GM11168 (cell line): ENCODE measurements around the gene APOBEC3C.
"Not testable (repeated sequence)": the region's sequence is repeated elsewhere in the genome, so short reads cannot be mapped to it uniquely, and the experiment has no call there.

Experiments
- in situ Hi-C: fragments of 300-500 bp; cut with MboI; formaldehyde crosslinking; loops from one replicate; pipeline ENCODE4 v1.12.0; 2022; ENCODE audit warnings: low sequenced_read_pairs; ENCODE audit not compliant: unreplicated experiment

Gene APOBEC3C

GRCh38 chr22:39017596-39018365, 3.7 kb downstream of the APOBEC3C start:
- in situ Hi-C loops, result no loop called here

- in situ Hi-C loops, result not testable (repeated sequence)
Measured at GRCh38 chr22:39020021-39020651, 6.1 kb downstream of the APOBEC3C start.

- in situ Hi-C loops, result no loop called here
Measured at GRCh38 chr22:39021552-39022250, 7.6 kb downstream of the APOBEC3C start.

GRCh38 chr22:39024519-39025308, 10.7 kb downstream of the APOBEC3C start:
- in situ Hi-C loops, result no loop called here

- in situ Hi-C loops, result no loop called here
Measured at GRCh38 chr22:39026509-39027150, 12.6 kb downstream of the APOBEC3C start.

GRCh38 chr22:39027717-39028116, 13.7 kb downstream of the APOBEC3C start:
- in situ Hi-C loops, result no loop called here

GRCh38 chr22:39028281-39028680, 14.2 kb downstream of the APOBEC3C start:
- in situ Hi-C loops, result no loop called here

- in situ Hi-C loops, result no loop called here
Measured at GRCh38 chr22:39029227-39029626, 15.2 kb downstream of the APOBEC3C start.

- in situ Hi-C loops, result no loop called here
Measured at GRCh38 chr22:39030705-39031104, 16.6 kb downstream of the APOBEC3C start.

GRCh38 chr22:39031434-39032295, 17.6 kb downstream of the APOBEC3C start:
- in situ Hi-C loops, result not testable (repeated sequence)

- in situ Hi-C loops, result not testable (repeated sequence)
Measured at GRCh38 chr22:39037071-39037470, 23.0 kb downstream of the APOBEC3C start.

GRCh38 chr22:39039306-39040126, 25.5 kb downstream of the APOBEC3C start:
- in situ Hi-C loops, result loop anchor here (5.0 kb wide), 1 partner anchor 38 kb away; the partner anchor contains the start of gene APOBEC3G

GRCh38 chr22:39040155-39040537, 26.1 kb downstream of the APOBEC3C start:
- in situ Hi-C loops, result loop anchor here (5.0 kb wide), 1 partner anchor 37 kb away; the partner anchor contains the start of gene APOBEC3G

GRCh38 chr22:39040538-39041296, 26.7 kb downstream of the APOBEC3C start, which contains the start of gene APOBEC3F:
Gene APOBEC3F (plus strand): TSS chr22:39040864. CDS start chr22:39040961, 97 bp downstream.
- in situ Hi-C loops, result loop anchor here (5.0 kb wide), 1 partner anchor 37 kb away; the partner anchor contains the start of gene APOBEC3G

- in situ Hi-C loops, result loop anchor here (5.0 kb wide), 1 partner anchor 35 kb away; the partner anchor contains the start of gene APOBEC3G
Measured at GRCh38 chr22:39041908-39042307, 27.9 kb downstream of the APOBEC3C start.

GRCh38 chr22:39043063-39043462, 29.0 kb downstream of the APOBEC3C start:
- in situ Hi-C loops, result loop anchor here (5.0 kb wide), 1 partner anchor 34 kb away; the partner anchor contains the start of gene APOBEC3G

- in situ Hi-C loops, result not testable (repeated sequence)
Measured at GRCh38 chr22:39045136-39045535, 31.1 kb downstream of the APOBEC3C start.
